A549 (cell line): Measurements from ENCODE around the gene COMMD10. TPM values are rescaled to one million over a fixed set of nuclear protein-coding genes. Genes with fewer than 3 reads are reported as not detected.

Experiments
- ATAC-seq, 2 experiments: fragments of 200-7000 bp in 1 of 2; fragments of >200 bp in 1 of 2; cut with Nextera tagmentation in 1 of 2; cut with Tn5 transposase in 1 of 2; 3 replicates each; pipeline versions ENCODE4 v1.8.0 to v1.9.1; 2018 to 2020; ENCODE audit warnings: mild to moderate bottlenecking in 1 of 2, moderate library complexity in 1 of 2
- CTCF ChIA-PET: fragments of 300-600 bp; sonication (Branson Sonifier 250); formaldehyde crosslinking; extraction: SDS; loops from one replicate; lab custom pipeline; 2021; ENCODE audit warnings: antibody characterized with exemption, inconsistent platforms; lab: Yijun Ruan, JAX
- POLR2A ChIA-PET: fragments of 350-600 bp; formaldehyde crosslinking; extraction: SDS; loops from one replicate; lab custom pipeline; 2021; ENCODE audit warnings: antibody characterized with exemption, inconsistent platforms; lab: Yijun Ruan, JAX
- DNase-seq, 2 experiments: peaks; one replicate each; pipeline versions ENCODE4 v3.0.0 to v3.0.0-alpha.2; 2011 to 2016; ENCODE audit warnings: low read depth in 1 of 2, low spot score in 1 of 2
- FAIRE-seq: peaks from 2 replicates; lab custom pipeline; 2011; peaks lifted over from hg19 to GRCh38; lab: Jason Lieb, UNC
- H3K27ac ChIP-seq, 2 experiments: fragments of >200 bp; sonication (Bioruptor Twin); formaldehyde crosslinking; 3 replicates each; pipeline ENCODE4 v1.5.1; 2016 to 2017
- H3K4me1 ChIP-seq: fragments of >200 bp; sonication (Bioruptor Twin); formaldehyde crosslinking; 3 replicates; pipeline ENCODE4 v1.6.1; 2016
- H3K4me2 ChIP-seq: fragments of >200 bp; sonication (Bioruptor Twin); formaldehyde crosslinking; 3 replicates; pipeline ENCODE4 v1.6.1; 2016
- H3K4me3 ChIP-seq: fragments of >200 bp; sonication (Bioruptor Twin); formaldehyde crosslinking; 3 replicates; pipeline ENCODE4 v1.5.1; 2016
- H3K9me3 ChIP-seq: fragments of >200 bp; sonication (Bioruptor Twin); formaldehyde crosslinking; 3 replicates; pipeline ENCODE4 v1.6.1; 2016
- CBX8 ChIP-seq: fragments of 200-600 bp; sonication (generic); IDR thresholded peaks from 2 replicates; pipeline ENCODE4 v1.6.1; 2016
- CHD2 ChIP-seq: fragments of 150-350 bp; IDR thresholded peaks from 2 replicates; pipeline ENCODE4 v1.6.1; 2014; ENCODE audit warnings: low read length; ENCODE audit not compliant: partially characterized antibody
- CHD4 ChIP-seq: fragments of 200-600 bp; sonication (generic); IDR thresholded peaks from 2 replicates; pipeline ENCODE4 v1.6.1; 2016; ENCODE audit warnings: antibody characterized with exemption, mild to moderate bottlenecking, borderline replicate concordance
- EHF ChIP-seq: fragments of 250-450 bp; sonication (Bioruptor Pico); IDR thresholded peaks from 2 replicates; pipeline ENCODE4 v1.5.0; 2020; ENCODE audit warnings: mild to moderate bottlenecking
- EHMT2 ChIP-seq: fragments of 200-600 bp; sonication (generic); IDR thresholded peaks from 2 replicates; pipeline ENCODE4 v1.6.1; 2016; ENCODE audit warnings: antibody characterized with exemption, low read depth, mild to moderate bottlenecking, moderate library complexity
- EP300 ChIP-seq, 2 experiments: fragments of >200 bp; sonication (Bioruptor Twin); formaldehyde crosslinking; IDR thresholded peaks; 2 replicates in 1 of 2; 3 replicates in 1 of 2; pipeline ENCODE4 v1.6.1; 2016 to 2017
- FOSB ChIP-seq: fragments of 250-450 bp; sonication (Bioruptor Pico); IDR thresholded peaks from 2 replicates; pipeline ENCODE4 v1.5.0; 2020; ENCODE audit warnings: mild to moderate bottlenecking, moderate library complexity
- FOXS1 ChIP-seq: fragments of 250-450 bp; sonication (Bioruptor Pico); IDR thresholded peaks from 2 replicates; pipeline ENCODE4 v1.5.0; 2020; ENCODE audit warnings: mild to moderate bottlenecking, moderate library complexity
- GATA3 ChIP-seq: IDR thresholded peaks from 2 replicates; pipeline ENCODE4 v1.6.1; 2012; ENCODE audit warnings: borderline replicate concordance
- HDAC2 ChIP-seq: fragments of 200-600 bp; sonication (generic); IDR thresholded peaks from 2 replicates; pipeline ENCODE4 v1.6.1; 2016
- HOXA7 ChIP-seq: fragments of 250-450 bp; sonication (Bioruptor Pico); IDR thresholded peaks from 2 replicates; pipeline ENCODE4 v1.5.0; 2020; ENCODE audit warnings: mild to moderate bottlenecking, moderate library complexity
- HOXB5 ChIP-seq: fragments of 250-450 bp; sonication (Bioruptor Pico); IDR thresholded peaks from 2 replicates; pipeline ENCODE4 v1.5.0; 2020; ENCODE audit warnings: mild to moderate bottlenecking, moderate library complexity
- KDM1A ChIP-seq: fragments of 200-600 bp; sonication (generic); IDR thresholded peaks from 2 replicates; pipeline ENCODE4 v1.6.1; 2016; ENCODE audit warnings: low read depth, mild to moderate bottlenecking
- MAFK ChIP-seq: fragments of 450-650 bp; IDR thresholded peaks from 2 replicates; pipeline ENCODE4 v1.6.1; 2014; ENCODE audit not compliant: partially characterized antibody
- MAZ ChIP-seq: fragments of 150-350 bp; IDR thresholded peaks from 2 replicates; pipeline ENCODE4 v1.6.1; 2014; ENCODE audit warnings: antibody characterized with exemption, low read depth, low read length, borderline replicate concordance
- NFE2L2 ChIP-seq: fragments of 150-350 bp; conservative IDR thresholded peaks from 2 replicates; pipeline ENCODE4 v1.6.1; 2014; ENCODE audit warnings: low read length
- NPAS2 ChIP-seq: fragments of 250-450 bp; sonication (Bioruptor Pico); IDR thresholded peaks from 2 replicates; pipeline ENCODE4 v1.8.0; 2022; ENCODE audit warnings: mild to moderate bottlenecking, moderate library complexity, borderline replicate concordance
- NR3C1 ChIP-seq: fragments of >200 bp; sonication (Bioruptor Twin); formaldehyde crosslinking; IDR thresholded peaks from 3 replicates; pipeline ENCODE4 v1.6.1; 2017
- PBX3 ChIP-seq: IDR thresholded peaks from 2 replicates; pipeline ENCODE4 v1.6.1; 2012
- POLR2A ChIP-seq: IDR thresholded peaks from 2 replicates; pipeline ENCODE4 v1.6.1; 2012; ENCODE audit warnings: mild to moderate bottlenecking, low read length
- POLR2AphosphoS2 ChIP-seq: conservative IDR thresholded peaks from 2 replicates; pipeline ENCODE4 v1.6.1; 2012; ENCODE audit warnings: low read length, improper control_type of control experiment, inconsistent platforms
- RARB ChIP-seq: fragments of 250-450 bp; sonication (Bioruptor Pico); IDR thresholded peaks from 2 replicates; pipeline ENCODE4 v1.8.0; 2021; ENCODE audit warnings: mild to moderate bottlenecking, moderate library complexity
- SMC3 ChIP-seq: fragments of >200 bp; sonication (Bioruptor Twin); formaldehyde crosslinking; IDR thresholded peaks from 3 replicates; pipeline ENCODE4 v1.6.1; 2018; ENCODE audit warnings: inconsistent platforms
- TP53 ChIP-seq: fragments of 250-450 bp; sonication (Bioruptor Pico); IDR thresholded peaks from 2 replicates; pipeline ENCODE4 v1.5.0; 2021; ENCODE audit warnings: mild to moderate bottlenecking, moderate library complexity
- ZNF302 ChIP-seq: fragments of 250-450 bp; sonication (Bioruptor Pico); IDR thresholded peaks from 2 replicates; pipeline ENCODE4 v1.9.0; 2021; ENCODE audit warnings: inconsistent platforms, mild to moderate bottlenecking, moderate library complexity
- ZSCAN20 ChIP-seq: fragments of 250-450 bp; sonication (Bioruptor Pico); IDR thresholded peaks from 2 replicates; pipeline ENCODE4 v1.8.0; 2022; ENCODE audit warnings: mild to moderate bottlenecking, moderate library complexity
- WGBS: methylation state at CpG from one replicate; pipeline ENCODE4 v1.1.6; 2017; ENCODE audit errors: missing lambda C conversion rate; 5-methylcytosine and 5-hydroxymethylcytosine counted together
- polyA plus RNA-seq, 4 experiments: library from polyadenylated mRNA; depleted of rRNA in 3 of 4; stranded (reverse); fragments of >200 nt; fragmentation: RNase III in 1 of 4; extraction: RNeasy Plus Mini Kit Qiagen cat#74134 plus additional on column Dnase treatment in 1 of 4; gene quantifications; 2 replicates in 3 of 4; 3 replicates in 1 of 4; pipeline ENCODE4 v1.2.3, GENCODE V29; 2011 to 2017

Gene COMMD10
- polyA plus RNA-seq, 2 of the 4 experiments (the other 2 are of a cell fraction) = 40.2 to 63.9 TPM

- TF ChIP-seq HDAC2 (no peak), CHD4 (no peak), POLR2AphosphoS2 (no peak)
Measured at GRCh38 chr5:116145416-116145815, 60.6 kb downstream of the COMMD10 start (continued).

GRCh38 chr5:116152169-116152568, 67.3 kb downstream of the COMMD10 start:
- ChIA-PET CTCF (interaction anchor here (1.0 kb wide), 1 partner anchor 15 kb away, joined by 3 read pairs; no protein-coding TSS in a partner anchor), POLR2A (no interaction called here)
- H3K27ac ChIP-seq = no peak overlapping the region
- no peak for DNase-seq
- no peak for ATAC-seq
- FAIRE-seq = no peak
- TF ChIP-seq EHMT2 = no peak
- no peak for TF ChIP-seq KDM1A
- TF ChIP-seq EHF = no peak
- no peak for TF ChIP-seq FOXS1
- TF ChIP-seq ZNF302 (CRISPR knock-in tag) = no peak
- TF ChIP-seq ZSCAN20 (CRISPR knock-in tag) = no peak
- TF ChIP-seq FOSB (CRISPR knock-in tag) = no peak
- no peak for TF ChIP-seq HOXB5 (CRISPR knock-in tag)
- no peak for TF ChIP-seq TP53 (CRISPR knock-in tag)
- no peak for TF ChIP-seq HOXA7 (CRISPR knock-in tag)
- no peak for TF ChIP-seq MAZ
- no peak for TF ChIP-seq GATA3
- no peak for TF ChIP-seq HDAC2
- TF ChIP-seq EP300 (IDR thresholded peaks at IDR 0.05) = no peak
- TF ChIP-seq NPAS2 (CRISPR knock-in tag) = no peak
- TF ChIP-seq PBX3 = no peak
- no peak for TF ChIP-seq NFE2L2
- no peak for TF ChIP-seq CBX8
- H3K4me2 ChIP-seq = no peak overlapping the region
- H3K4me3 ChIP-seq = no peak overlapping the region
- H3K9me3 ChIP-seq = no peaks in the 10 kb centered on the region
- no peaks in the 10 kb centered on the region for H3K4me1 ChIP-seq

- H3K4me3 ChIP-seq = no peak overlapping the region
- DNase-seq (no peak), ATAC-seq (no peak), FAIRE-seq (no peak)
- ChIA-PET CTCF (no interaction called here), POLR2A (no interaction called here)
- TF ChIP-seq NR3C1 (no peak), HOXA7 (CRISPR knock-in tag) (no peak), MAFK (no peak), POLR2A (no peak), FOSB (CRISPR knock-in tag) (no peak), POLR2AphosphoS2 (no peak), ZNF302 (CRISPR knock-in tag) (no peak), RARB (CRISPR knock-in tag) (no peak), EHMT2 (no peak)
- no peaks in the 10 kb centered on the region for H3K4me1 ChIP-seq
- WGBS = 80% methylated on average over 2 of the region's 2 CpGs
- H3K9me3 ChIP-seq = no peaks in the 10 kb centered on the region
- no peak overlapping the region for H3K4me2 ChIP-seq
- H3K27ac ChIP-seq = no peak overlapping the region
Measured at GRCh38 chr5:116153687-116154174, 68.9 kb downstream of the COMMD10 start.

- no peak for FAIRE-seq
- no peaks in the 10 kb centered on the region for H3K4me1 ChIP-seq
- no peak for DNase-seq
- no peak for ATAC-seq
- TF ChIP-seq CHD2 (no peak), SMC3 (no peak)
- H3K27ac ChIP-seq = no peak overlapping the region
- H3K4me3 ChIP-seq = no peak overlapping the region
- no peaks in the 10 kb centered on the region for H3K9me3 ChIP-seq
- CTCF ChIA-PET = no interaction called here
- H3K4me2 ChIP-seq = no peak overlapping the region
- POLR2A ChIA-PET = no interaction called here
Measured at GRCh38 chr5:116154252-116154651, 69.4 kb downstream of the COMMD10 start.
